NCI-H774 (cell line): ENCODE measurements around the gene CORO2A.
"Not testable (repeated sequence)": the region's sequence is repeated elsewhere in the genome, so short reads cannot be mapped to it uniquely, and the experiment has no call there.

ENCODE experiments used
- DNase-seq: peaks from one replicate; lab custom pipeline; 2025; lab: John Stamatoyannopoulos, UW

CORO2A gene

DNA sequence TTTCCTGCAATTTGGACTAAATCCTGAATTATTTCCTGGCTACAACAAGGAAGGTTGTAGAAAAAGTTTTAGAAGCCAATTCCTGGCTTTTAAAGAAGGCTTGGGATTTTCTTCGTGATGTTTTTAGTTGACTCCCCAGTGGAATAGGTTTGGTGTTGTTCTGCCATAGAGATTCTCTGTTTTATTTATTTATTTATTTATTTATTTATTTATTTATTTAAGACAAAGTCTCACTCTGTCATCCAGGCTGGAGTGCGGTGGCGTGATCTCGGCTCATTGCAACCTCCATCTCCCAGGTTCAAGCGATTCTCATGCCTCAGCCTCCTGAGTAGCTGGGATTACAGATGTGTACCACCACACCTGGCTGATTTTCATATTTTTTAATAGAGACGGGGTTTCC is 75.3 kb downstream of the CORO2A start:
- DNase-seq, result not testable (repeated sequence)

DNA sequence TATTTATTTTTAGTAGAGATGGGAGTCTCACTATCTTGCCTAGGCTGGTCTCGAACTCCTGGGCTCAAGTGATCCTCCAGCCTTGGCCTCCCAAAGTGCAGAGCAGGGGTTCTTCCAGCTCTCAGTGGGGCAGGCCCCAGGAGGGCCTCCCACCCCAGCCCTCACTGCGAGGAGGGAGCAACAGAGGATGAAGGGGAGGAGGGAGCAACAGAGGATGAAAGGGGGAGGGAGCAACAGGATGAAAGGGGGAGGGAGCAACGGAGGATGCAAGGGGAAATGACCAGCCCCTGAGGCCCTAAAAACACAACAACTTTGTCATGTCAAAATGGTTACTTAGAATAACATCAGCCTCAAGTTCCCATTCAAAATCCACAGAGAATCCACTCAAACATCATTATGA is 83.4 kb downstream of the CORO2A start:
- DNase-seq, result no peak

GRCh38 chr9:98108531-98109031 is 83.9 kb downstream of the CORO2A start:
- DNase-seq, result no peak

- no peak for DNase-seq
These were observed 84.5 kb downstream of the CORO2A start for GRCh38 chr9:98107926-98108325.

- no peak for DNase-seq
These were observed 87.4 kb downstream of the CORO2A start for GRCh38 chr9:98105006-98105405.

GRCh38 chr9:98104445-98104881 is 88.0 kb downstream of the CORO2A start:
- DNase-seq, result no peak

DNA sequence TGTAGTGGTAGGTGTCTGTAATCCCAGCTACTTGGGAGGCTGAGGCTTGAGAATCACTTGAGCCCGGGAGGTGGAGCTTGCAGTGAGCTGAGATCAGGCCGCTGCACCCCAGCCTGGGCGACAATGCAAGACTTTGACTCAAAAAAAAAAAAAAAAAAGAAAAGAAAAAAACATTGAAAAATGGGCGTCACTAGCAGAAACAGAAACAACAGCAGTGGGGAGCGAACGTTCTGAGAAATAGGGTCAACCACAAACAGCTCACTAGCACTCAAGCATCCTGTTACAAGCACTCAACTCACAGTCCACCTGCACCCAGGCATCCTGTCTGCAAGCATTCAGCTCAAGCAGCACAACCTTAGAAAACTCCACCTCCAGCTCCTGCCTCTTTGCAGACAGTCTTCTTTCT is 90.6 kb downstream of the CORO2A start:
- peak; percentile 9 for DNase-seq

DNA sequence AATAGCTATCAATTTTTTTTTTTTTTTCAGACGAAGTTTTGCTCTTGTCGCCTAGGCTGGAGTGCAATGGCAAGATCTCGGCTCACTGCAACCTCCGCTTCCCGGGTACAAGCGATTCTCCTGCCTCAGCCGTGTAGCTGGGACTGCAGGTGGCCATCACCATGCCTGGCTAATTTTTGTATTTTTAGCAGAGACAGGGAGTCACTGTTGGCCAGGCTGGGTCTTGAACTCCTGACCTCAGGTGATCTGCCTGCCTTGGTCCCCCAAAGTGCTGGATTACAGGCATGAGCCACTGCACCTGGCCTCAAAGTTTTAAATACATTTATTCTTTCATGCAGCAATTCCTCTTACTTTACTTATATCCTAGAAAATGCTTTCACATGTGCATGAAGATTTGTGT is 91.0 kb downstream of the CORO2A start:
- no peak for DNase-seq

- DNase-seq, result no peak
These were observed 92.0 kb downstream of the CORO2A start for GRCh38 chr9:98100456-98100855.

DNA sequence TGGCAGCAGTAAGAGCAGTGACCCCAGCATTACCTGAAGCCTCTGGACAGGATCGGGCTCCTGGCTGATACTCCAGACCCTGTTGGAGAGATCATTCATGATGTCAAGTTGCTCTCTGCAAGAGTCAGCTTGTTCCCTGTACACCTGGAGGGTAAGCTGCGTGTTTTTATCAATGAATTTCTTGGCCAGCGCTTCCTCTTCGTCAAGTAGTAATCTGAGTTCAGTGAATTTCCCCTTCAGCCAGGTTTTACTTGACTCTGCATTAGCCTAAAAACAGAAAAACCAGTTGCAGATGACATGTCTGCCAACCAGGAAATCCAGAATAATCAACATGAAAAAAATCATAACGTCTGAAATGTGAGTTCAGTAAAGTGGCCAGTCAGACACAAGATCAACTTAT is 92.5 kb downstream of the CORO2A start:
- peak; percentile 54 for DNase-seq

DNA sequence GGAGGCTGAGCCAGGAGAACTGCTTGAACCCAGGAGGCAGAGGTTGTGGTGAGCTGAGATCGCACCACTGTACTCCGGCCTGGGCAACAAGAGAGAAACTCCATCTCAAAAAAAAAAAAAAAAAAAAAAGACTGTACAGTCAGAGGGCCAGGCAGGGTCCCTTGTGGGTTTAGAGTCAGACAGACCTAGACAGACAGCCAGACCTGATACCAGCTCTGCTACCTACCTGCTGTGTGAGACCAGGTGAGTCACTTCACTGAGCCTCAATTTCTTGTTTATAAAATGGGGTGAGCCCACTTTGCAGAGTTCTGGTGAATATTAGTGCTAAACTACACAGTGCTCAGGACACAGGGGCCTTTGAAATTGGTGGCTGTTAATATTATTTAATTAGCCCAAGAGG is 93.1 kb downstream of the CORO2A start:
- no peak for DNase-seq

GRCh38 chr9:98097836-98098235 is 94.6 kb downstream of the CORO2A start:
- peak; percentile 53 for DNase-seq

GRCh38 chr9:98096091-98096490 is 96.3 kb downstream of the CORO2A start:
- no peak for DNase-seq

DNA sequence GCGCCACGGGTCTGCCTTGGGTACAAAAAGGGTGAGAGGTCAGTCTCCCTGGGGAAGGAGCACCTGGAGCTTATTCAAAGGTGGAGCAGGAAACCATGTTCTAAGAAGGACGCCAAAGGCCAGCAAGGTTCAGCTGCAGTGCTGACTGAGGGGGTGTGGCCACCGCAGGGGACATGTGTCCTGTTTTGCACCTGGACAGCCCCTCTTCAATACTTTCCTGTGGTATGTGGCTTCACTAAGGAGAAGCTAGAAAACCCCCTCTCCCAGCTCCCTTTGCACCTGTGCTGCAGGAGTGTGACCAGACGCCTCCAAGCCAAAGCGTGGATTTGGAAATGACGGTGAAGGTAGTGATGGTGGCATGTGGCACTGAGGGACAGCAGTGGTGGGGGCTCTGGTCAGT is 97.0 kb downstream of the CORO2A start:
- no peak for DNase-seq

DNA sequence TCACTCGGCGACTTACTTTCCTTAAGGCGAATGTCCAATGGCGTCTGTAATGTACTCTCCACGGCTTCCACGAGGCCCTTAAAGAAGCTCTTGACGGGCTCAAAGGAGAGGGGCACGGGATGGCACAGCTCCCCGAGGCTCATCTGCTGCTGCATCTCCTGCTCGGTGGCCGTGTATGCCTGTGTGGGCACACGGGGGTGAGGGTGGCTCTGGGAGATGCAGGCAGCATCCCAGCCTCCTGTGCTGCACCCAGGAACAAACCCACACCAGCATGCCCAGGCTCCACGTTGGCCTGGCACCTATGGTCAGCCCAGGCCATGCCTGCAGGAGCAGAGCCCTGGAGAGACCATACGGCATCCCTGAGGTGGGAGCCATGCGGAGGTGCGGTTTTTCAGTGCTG is 97.6 kb downstream of the CORO2A start:
- DNase-seq, result no peak

DNA sequence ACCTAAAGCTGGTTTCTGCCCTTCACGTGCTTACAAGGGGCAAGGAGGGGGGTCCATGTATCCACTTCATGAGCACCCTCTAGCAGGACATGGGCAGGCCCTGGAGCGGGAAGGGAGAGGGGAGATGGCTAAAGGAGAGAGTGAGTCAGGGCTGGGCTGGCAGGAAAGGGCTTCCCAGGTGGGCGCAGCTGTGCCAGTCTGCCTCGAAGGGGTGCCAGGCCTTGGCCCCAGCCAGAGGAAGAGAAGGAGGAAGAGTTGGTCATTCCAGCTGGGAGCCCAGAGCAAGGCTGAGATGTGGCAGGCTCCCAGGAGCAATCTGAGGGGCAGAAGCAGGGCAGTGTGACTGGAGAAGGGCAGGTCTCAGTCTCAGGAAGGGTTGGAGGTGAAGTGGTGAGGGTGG is 98.1 kb downstream of the CORO2A start:
- DNase-seq, result no peak

DNA sequence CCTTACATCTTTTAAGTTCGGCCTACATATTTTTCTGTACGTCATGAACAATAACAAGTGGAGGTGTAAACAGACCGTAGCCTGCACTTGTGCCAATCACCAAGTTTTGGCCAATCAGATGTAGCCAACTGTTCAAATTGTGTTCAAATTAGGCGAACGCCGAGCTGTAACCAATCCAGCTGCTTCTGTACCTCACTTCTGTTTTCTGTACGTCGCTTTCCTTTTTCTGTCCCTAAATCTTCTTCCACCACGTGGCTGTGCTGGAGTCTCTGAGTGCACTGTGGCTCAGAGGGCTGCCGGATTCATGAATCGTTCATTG is 99.9 kb downstream of the CORO2A start:
- DNase-seq, result no peak

DNA sequence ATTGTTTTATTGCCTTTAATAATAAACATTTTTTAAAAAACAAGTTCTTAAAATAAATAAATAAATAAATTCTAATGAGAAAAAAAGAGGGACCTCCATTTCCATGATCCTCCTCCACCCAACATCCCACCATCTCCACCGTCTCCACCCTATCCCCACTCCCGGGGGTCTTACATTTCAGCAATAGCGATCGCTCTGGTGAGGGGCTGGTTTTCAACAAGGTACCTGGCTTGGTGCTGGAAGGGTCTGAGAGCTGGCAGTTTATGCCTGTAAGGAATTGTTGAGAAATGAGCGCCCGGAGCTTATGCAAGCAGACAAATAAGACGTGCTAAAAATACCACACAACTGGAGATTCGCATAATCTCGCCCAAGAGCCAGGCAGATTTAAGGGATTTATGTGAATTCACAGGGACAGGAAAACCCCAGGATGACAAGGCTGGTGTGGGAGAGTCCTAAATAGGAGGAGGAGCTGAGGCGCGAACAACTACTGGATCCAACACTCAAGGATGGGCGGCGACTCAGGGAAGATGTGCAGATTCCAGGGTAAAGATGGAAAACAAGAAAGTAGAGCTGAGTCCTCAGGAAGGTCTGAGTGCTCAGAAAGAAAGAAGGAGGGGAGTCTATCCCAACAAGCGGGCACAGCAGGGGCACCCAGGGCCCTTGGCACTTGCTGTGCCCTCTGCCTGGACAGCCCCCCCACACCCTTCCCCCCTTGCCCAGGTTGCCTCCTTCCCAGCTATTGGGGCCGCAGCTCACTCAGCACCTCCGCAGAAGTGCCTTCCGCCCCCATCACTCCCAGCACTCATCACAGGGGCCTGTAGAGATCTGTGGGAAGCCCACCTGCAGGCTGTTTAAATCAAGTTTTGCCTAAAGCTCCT is 100.5 kb downstream of the CORO2A start:
- no peak for DNase-seq

- DNase-seq, result not testable (repeated sequence)
These were observed 101.8 kb downstream of the CORO2A start for GRCh38 chr9:98090674-98091073.

DNA sequence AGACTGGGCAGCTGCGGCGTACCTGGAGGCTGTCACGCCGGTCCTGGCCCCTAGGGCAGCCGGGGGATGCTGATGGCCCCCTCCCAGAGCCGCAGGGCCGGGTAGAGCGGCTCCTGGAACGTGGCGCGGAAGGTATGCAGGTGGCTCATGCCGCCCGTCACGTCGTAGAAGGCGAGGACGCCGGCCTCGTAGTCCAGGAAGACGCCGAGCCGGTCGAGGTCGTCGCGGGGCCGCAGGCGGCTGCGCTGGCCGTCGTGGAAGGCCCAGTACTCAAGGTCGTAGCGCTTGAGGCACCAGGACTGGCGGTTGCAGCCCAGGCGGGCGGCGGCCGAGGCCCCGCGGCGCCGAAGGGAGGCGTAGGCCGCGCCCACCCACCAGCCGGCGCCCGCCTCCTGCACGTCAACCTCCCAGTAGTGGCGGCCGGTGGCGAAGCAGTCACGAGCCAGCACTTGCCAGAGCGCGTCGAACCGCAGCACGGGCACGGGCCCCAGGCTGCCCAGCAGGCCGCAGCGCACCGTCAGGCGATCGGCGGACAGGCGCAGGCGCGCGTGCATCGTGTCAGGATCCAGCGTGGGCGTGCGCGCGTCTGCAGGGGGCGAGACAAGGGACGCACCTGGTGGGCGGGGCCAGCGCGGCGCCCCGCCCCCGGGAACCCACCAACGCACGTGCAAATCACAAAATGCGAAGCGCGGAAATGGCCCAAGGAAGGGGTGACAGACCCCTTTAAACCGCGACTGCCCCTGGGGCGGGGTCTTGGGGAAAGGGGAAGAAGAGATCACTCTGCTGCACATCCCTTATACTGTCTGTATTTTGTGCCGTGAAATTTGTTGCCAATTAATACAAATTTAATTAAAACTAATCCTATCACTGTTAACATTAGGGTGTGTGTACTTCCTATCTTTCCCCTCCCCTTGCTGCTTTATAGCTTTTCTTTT is 104.8 kb downstream of the CORO2A start:
- no peak for DNase-seq

- DNase-seq, result no peak
These were observed 106.0 kb downstream of the CORO2A start for GRCh38 chr9:98086461-98086860.

DNA sequence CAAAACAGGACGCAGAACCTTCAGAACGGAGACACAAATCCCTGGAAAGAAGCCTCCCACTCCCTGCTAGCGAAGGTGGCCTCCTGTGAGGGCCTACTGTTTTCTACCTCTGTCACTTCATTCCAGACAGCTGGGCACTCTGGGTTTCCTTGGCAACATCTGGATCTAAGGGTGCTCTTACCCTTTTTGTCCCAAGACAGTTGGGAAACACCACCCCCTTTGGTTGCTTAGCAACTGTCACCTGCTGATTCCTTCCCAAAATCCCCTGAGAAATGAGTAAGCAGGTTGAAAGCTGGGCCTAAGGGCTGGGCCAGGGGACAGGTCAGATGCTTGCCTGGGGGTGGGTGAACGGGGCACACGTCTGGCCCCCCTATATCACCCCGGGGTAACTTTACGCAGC is 106.5 kb downstream of the CORO2A start:
- DNase-seq, result no peak

GRCh38 chr9:98085058-98085457 is 107.4 kb downstream of the CORO2A start:
- no peak for DNase-seq
